NCI-H1105 treated with DMSO at 0.1 percent for 48 hours (cell line): ENCODE data around the gene ITGB1BP1.
"Not testable (repeated sequence)": the region's sequence is repeated elsewhere in the genome, so short reads cannot be mapped to it uniquely, and the experiment has no call there.

Experiments
- DNase-seq: peaks from one replicate; lab custom pipeline; 2025; lab: John Stamatoyannopoulos, UW

ITGB1BP1 gene

GRCh38 chr2:9400268-9401058, 22.9 kb downstream of the ITGB1BP1 start:
- no peak for DNase-seq

- DNase-seq = no peak
Observed at GRCh38 chr2:9398881-9399780, 24.2 kb downstream of the ITGB1BP1 start.

GRCh38 chr2:9398251-9398650, 25.1 kb downstream of the ITGB1BP1 start:
- DNase-seq = not testable (repeated sequence)

GRCh38 chr2:9397201-9397600, 26.1 kb downstream of the ITGB1BP1 start:
- DNase-seq = no peak

GRCh38 chr2:9394816-9395215, 28.5 kb downstream of the ITGB1BP1 start:
- DNase-seq = no peak

GRCh38 chr2:9392898-9393765, 30.2 kb downstream of the ITGB1BP1 start:
- DNase-seq = no peak

- no peak for DNase-seq
Observed at GRCh38 chr2:9391961-9392720, 31.2 kb downstream of the ITGB1BP1 start.

- DNase-seq = no peak
Observed at GRCh38 chr2:9390991-9391390, 32.3 kb downstream of the ITGB1BP1 start.

- no peak for DNase-seq
Observed at GRCh38 chr2:9390151-9390850, 33.0 kb downstream of the ITGB1BP1 start.

- no peak for DNase-seq
Observed at GRCh38 chr2:9388950-9389911, 34.1 kb downstream of the ITGB1BP1 start.

GRCh38 chr2:9388199-9388681, 35.1 kb downstream of the ITGB1BP1 start:
- DNase-seq = no peak

GRCh38 chr2:9385841-9386240, 37.5 kb downstream of the ITGB1BP1 start:
- DNase-seq = no peak

- no peak for DNase-seq
Observed at GRCh38 chr2:9384521-9384920, 38.8 kb downstream of the ITGB1BP1 start.

- DNase-seq = no peak
Observed at GRCh38 chr2:9382604-9383235, 40.6 kb downstream of the ITGB1BP1 start.

GRCh38 chr2:9380702-9381628, 42.4 kb downstream of the ITGB1BP1 start:
- DNase-seq = no peak

GRCh38 chr2:9379391-9379755, 44.0 kb downstream of the ITGB1BP1 start:
- no peak for DNase-seq

GRCh38 chr2:9378433-9379390, 44.6 kb downstream of the ITGB1BP1 start:
- DNase-seq = no peak
